Loucy (cell line): ENCODE results near the gene APPBP2.

Source experiments
- H2AFZ ChIP-seq: fragments of 200-600 bp; sonication (generic); 2 replicates; pipeline ENCODE4 v1.6.0; 2016; ENCODE audit warnings: antibody characterized with exemption, mild to moderate bottlenecking, low read length, moderate library complexity
- H3F3A ChIP-seq: fragments of 200-600 bp; 2 replicates; pipeline ENCODE4 v1.6.0; 2016; ENCODE audit warnings: antibody characterized with exemption, low read depth, mild to moderate bottlenecking
- H3K27me3 ChIP-seq: fragments of 200-600 bp; sonication (generic); 2 replicates; pipeline ENCODE4 v1.6.1; 2014; ENCODE audit warnings: low read length, mild to moderate bottlenecking; ENCODE audit not compliant: insufficient read depth, poor library complexity, severe bottlenecking
- H3K36me3 ChIP-seq: fragments of 200-600 bp; sonication (generic); 2 replicates; pipeline ENCODE4 v1.6.1; 2016; ENCODE audit warnings: low read length; ENCODE audit not compliant: insufficient read depth
- H3K4me1 ChIP-seq: fragments of 200-600 bp; sonication (generic); 2 replicates; pipeline ENCODE4 v1.5.1; 2014; ENCODE audit warnings: low read length, mild to moderate bottlenecking; ENCODE audit not compliant: insufficient read depth, poor library complexity, severe bottlenecking
- H3K4me2 ChIP-seq: fragments of 200-600 bp; sonication (generic); 2 replicates; pipeline ENCODE4 v1.6.0; 2014; ENCODE audit warnings: antibody characterized with exemption, low read length, low read depth, mild to moderate bottlenecking; ENCODE audit not compliant: poor library complexity, severe bottlenecking
- H3K4me3 ChIP-seq: fragments of 200-600 bp; sonication (generic); 2 replicates; pipeline ENCODE4 v1.5.1; 2014; ENCODE audit warnings: low read length, mild to moderate bottlenecking, mixed read lengths; ENCODE audit not compliant: poor library complexity, severe bottlenecking
- H3K79me2 ChIP-seq: fragments of 200-600 bp; sonication (generic); 2 replicates; pipeline ENCODE4 v1.6.1; 2014; ENCODE audit warnings: low read length; ENCODE audit not compliant: insufficient read depth
- H3K9ac ChIP-seq: fragments of 200-600 bp; sonication (generic); 2 replicates; pipeline ENCODE4 v1.6.0; 2014; ENCODE audit warnings: mild to moderate bottlenecking, low read depth, low read length, moderate library complexity; ENCODE audit not compliant: poor library complexity, severe bottlenecking
- H3K9me2 ChIP-seq: fragments of 200-600 bp; sonication (generic); replicated peaks from 2 replicates; pipeline ENCODE4 v1.6.1; 2016; ENCODE audit warnings: low read depth, low read length, mixed read lengths
- H3K9me3 ChIP-seq: fragments of 200-600 bp; sonication (generic); 2 replicates; pipeline ENCODE4 v1.6.1; 2014; ENCODE audit warnings: mild to moderate bottlenecking, antibody characterized with exemption, low read length, low read depth; ENCODE audit not compliant: insufficient read depth
- H4K20me1 ChIP-seq: fragments of 200-600 bp; sonication (generic); 2 replicates; pipeline ENCODE4 v1.6.0; 2014; ENCODE audit warnings: antibody characterized with exemption, low read length, mild to moderate bottlenecking; ENCODE audit not compliant: insufficient read depth, poor library complexity, severe bottlenecking
- EZH2phosphoT487 ChIP-seq: fragments of 200-600 bp; IDR thresholded peaks from 2 replicates; pipeline ENCODE4 v1.6.1; 2018; ENCODE audit warnings: antibody characterized with exemption, mild to moderate bottlenecking, moderate library complexity, borderline replicate concordance
- TF ChIP-seq, protein P1 (sequence below): fragments of 200-600 bp; sonication (generic); conservative IDR thresholded peaks from 2 replicates; pipeline ENCODE4 v1.5.1; 2014; ENCODE audit warnings: mild to moderate bottlenecking, antibody characterized with exemption, low read length

APPBP2 gene

DNA sequence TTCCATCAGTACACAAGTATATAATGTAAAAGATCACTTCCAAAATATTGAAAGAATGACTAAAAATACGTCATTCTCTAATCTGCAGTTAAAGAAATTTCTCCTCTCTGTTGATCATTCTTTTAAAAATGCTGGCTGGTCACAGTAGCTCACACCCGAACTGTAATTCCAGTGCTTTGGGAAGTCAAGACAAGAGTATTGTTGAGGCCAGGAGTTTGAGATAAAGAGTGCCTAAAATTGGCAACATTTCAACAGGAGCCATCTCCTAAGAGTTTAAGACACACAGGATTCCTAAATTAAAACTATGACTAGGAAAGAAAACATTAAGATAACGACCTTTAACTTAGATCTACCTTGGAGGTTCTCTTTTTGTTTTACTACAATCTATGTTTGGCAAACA is 129.6 kb downstream of the APPBP2 start:
- H4K20me1 ChIP-seq, result no peaks in the 10 kb centered on the region
- peaks cover 24% of the 10 kb centered on the region for H3K4me1 ChIP-seq
- H3F3A ChIP-seq, result no peaks in the 10 kb centered on the region
- no peaks in the 10 kb centered on the region for H3K9me3 ChIP-seq
- no peak overlapping the region for H2AFZ ChIP-seq
- H3K9ac ChIP-seq, result no peak overlapping the region
- no peak overlapping the region for H3K4me2 ChIP-seq
- TF ChIP-seq, protein P1, sequence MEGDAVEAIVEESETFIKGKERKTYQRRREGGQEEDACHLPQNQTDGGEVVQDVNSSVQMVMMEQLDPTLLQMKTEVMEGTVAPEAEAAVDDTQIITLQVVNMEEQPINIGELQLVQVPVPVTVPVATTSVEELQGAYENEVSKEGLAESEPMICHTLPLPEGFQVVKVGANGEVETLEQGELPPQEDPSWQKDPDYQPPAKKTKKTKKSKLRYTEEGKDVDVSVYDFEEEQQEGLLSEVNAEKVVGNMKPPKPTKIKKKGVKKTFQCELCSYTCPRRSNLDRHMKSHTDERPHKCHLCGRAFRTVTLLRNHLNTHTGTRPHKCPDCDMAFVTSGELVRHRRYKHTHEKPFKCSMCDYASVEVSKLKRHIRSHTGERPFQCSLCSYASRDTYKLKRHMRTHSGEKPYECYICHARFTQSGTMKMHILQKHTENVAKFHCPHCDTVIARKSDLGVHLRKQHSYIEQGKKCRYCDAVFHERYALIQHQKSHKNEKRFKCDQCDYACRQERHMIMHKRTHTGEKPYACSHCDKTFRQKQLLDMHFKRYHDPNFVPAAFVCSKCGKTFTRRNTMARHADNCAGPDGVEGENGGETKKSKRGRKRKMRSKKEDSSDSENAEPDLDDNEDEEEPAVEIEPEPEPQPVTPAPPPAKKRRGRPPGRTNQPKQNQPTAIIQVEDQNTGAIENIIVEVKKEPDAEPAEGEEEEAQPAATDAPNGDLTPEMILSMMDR, result no peak
- no peak for TF ChIP-seq EZH2phosphoT487
- no peaks in the 10 kb centered on the region for H3K27me3 ChIP-seq
- no peaks in the 10 kb centered on the region for H3K9me2 ChIP-seq
- no peaks in the 10 kb centered on the region for H3K36me3 ChIP-seq
- H3K79me2 ChIP-seq, result peaks cover 11% of the 10 kb centered on the region
- no peak overlapping the region for H3K4me3 ChIP-seq

GRCh38 chr17:60395508-60396065 is 130.5 kb downstream of the APPBP2 start:
- Histone ChIP-seq H3F3A (no peaks in the 10 kb centered on the region), H3K9me3 (no peaks in the 10 kb centered on the region), H3K9ac (no peak overlapping the region), H3K36me3 (no peaks in the 10 kb centered on the region), H3K79me2 (peaks cover 19% of the 10 kb centered on the region), H3K4me1 (peaks cover 26% of the 10 kb centered on the region), H2AFZ (no peak overlapping the region), H3K9me2 (no peaks in the 10 kb centered on the region), H4K20me1 (peaks cover 6% of the 10 kb centered on the region), H3K27me3 (no peaks in the 10 kb centered on the region), H3K4me2 (no peak overlapping the region), H3K4me3 (no peak overlapping the region)
- no peak for TF ChIP-seq EZH2phosphoT487
- TF ChIP-seq, protein P1, result no peak

DNA sequence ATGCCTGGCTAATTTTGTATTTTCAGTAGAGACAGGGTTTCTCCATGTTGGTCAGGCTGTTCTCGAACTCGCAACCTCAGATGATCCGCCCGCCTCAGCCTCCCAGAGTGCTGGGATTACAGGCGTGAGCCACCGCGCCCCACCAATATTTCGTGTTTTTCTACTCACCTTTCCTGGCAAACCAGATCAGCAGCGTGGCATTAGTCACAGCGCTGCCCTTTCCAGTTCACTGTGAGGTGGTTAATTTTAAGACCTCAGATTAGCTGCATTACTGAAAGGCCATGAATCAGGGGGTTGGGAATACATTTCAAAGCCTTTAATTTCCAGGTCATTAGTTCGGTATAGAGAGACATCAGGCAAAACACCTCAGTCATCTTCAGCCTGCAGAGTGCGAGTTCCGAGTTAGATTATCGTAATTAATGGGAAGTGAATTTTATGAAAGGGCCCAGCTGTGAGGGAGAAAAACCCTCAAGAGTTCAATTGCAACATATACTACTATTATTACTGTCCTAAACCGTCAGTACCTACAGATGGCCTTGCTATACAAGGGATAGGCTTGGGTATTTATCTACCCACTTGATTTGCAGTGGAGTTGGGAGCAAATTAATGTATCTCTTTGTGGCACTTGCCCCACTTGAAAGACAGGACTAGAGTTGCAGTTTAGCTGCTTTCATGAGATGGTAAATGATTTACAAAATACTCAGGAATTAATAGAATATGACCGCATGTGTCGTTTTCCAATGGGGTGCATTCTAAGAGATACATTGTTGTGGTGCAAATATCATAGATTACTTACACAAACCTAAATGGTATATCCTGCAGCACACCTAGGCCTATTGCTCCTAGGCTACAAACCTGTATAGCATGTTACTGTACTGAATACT is 132.0 kb downstream of the APPBP2 start:
- Histone ChIP-seq H3K9me2 (no peaks in the 10 kb centered on the region), H3K4me2 (no peak overlapping the region), H3K4me3 (no peak overlapping the region), H2AFZ (no peak overlapping the region), H3K27me3 (no peaks in the 10 kb centered on the region), H3K79me2 (peaks cover 34% of the 10 kb centered on the region), H3K4me1 (peaks cover 34% of the 10 kb centered on the region), H4K20me1 (peaks cover 17% of the 10 kb centered on the region), H3K36me3 (no peaks in the 10 kb centered on the region), H3F3A (no peaks in the 10 kb centered on the region), H3K9ac (no peak overlapping the region), H3K9me3 (no peaks in the 10 kb centered on the region)
- TF ChIP-seq, protein P1, result no peak
- no peak for TF ChIP-seq EZH2phosphoT487
